ENCODE results near the gene C6orf62. TPM values are rescaled to one million over a fixed set of nuclear protein-coding genes. Genes with fewer than 3 reads are reported as not detected.
"Not testable (repeated sequence)": the region's sequence is repeated elsewhere in the genome, so short reads cannot be mapped to it uniquely, and the experiment has no call there.

C6orf62 gene
- total RNA-seq, 1 experiment from 2014 or later: 128 TPM

DNA sequence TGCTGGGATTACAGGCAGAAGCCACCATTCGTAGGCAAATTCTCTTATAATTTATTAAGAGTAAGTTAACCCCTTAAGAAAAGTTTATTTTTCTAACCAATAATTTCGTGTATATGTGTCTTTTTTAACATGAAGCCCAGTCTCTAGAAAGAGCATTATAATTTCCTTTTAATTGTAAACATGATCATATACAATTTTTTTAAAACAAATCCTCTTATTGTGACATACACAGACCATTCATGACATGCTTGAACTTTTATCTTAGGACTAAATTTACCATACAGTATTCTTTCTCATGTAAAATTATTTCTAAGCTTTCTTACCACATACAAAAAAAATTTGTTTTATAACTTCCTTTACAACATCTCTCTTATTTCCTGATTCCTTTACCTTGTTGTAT, 45.3 kb downstream of the C6orf62 start:
- intact Hi-C loops (cut with micrococcal nuclease; ENCODE audit: unreplicated experiment): no loop called here
- Histone ChIP-seq H2AFZ (no peak overlapping the region), H4K20me1 (ENCODE audit: insufficient read depth) (no peaks in the 10 kb centered on the region), H3K27me3 (ENCODE audit: insufficient read depth, low read depth) (no peaks in the 10 kb centered on the region), H3F3A (ENCODE audit: insufficient read depth, low read depth) (peaks cover 5% of the 10 kb centered on the region; the same call in 1 of the 2 replicates), H3K9me3 (ENCODE audit: insufficient read depth, low read depth) (peaks cover 33% of the 10 kb centered on the region), H3K4me2 (no peak overlapping the region), H3K4me3 (no peak overlapping the region), H3K4me1 (replicated peaks; ENCODE audit: insufficient read depth) (peaks cover under 1% of the 10 kb centered on the region; the same call in 1 of the 2 replicates), H3K36me3 (ENCODE audit: low read depth) (peaks cover 14% of the 10 kb centered on the region; the same call in 1 of the 2 replicates), H3K27ac (no peak overlapping the region), H3K9me2 (ENCODE audit: insufficient read depth) (no peaks in the 10 kb centered on the region), H3K79me2 (ENCODE audit: low read depth) (peaks cover 6% of the 10 kb centered on the region; the same call in 1 of the 2 replicates)
- ChIA-PET CTCF (no interaction called here), POLR2A (ENCODE audit: unreplicated experiment) (no interaction called here)
- no TSS peak for BruUV-seq (replicated peaks)
- TF ChIP-seq EZH2 (IDR thresholded peaks at IDR 0.05; ENCODE audit: low read depth): no peak
- TF ChIP-seq, protein P1, sequence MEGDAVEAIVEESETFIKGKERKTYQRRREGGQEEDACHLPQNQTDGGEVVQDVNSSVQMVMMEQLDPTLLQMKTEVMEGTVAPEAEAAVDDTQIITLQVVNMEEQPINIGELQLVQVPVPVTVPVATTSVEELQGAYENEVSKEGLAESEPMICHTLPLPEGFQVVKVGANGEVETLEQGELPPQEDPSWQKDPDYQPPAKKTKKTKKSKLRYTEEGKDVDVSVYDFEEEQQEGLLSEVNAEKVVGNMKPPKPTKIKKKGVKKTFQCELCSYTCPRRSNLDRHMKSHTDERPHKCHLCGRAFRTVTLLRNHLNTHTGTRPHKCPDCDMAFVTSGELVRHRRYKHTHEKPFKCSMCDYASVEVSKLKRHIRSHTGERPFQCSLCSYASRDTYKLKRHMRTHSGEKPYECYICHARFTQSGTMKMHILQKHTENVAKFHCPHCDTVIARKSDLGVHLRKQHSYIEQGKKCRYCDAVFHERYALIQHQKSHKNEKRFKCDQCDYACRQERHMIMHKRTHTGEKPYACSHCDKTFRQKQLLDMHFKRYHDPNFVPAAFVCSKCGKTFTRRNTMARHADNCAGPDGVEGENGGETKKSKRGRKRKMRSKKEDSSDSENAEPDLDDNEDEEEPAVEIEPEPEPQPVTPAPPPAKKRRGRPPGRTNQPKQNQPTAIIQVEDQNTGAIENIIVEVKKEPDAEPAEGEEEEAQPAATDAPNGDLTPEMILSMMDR (conservative IDR thresholded peaks at IDR 0.05): no peak
- DNase-seq: no peak

DNA sequence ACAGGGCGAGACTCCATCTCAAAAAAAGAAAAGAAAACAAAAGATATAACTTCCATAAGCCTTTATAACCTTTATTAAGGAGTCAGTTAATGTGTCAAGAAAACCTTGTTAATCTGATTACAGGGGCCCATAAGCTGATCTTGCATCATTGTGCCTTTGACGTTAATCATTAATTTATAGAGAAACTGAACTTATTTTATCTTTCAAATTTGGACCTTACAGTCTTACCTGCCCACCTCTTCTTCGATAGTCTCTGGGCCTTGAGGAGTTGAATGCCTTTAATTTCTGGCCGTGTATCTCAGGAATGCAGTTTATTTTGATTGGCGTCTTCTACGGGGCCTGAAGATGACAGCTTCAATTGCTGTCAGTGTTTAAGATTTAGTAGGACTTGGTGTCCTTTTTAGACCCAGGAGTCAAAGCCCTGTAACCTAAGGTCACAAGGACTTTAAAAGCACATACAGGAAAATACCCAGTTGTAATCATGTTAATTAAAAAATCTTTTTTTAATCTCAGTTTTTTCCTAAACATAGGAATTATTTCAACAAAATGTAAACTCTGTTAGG, 46.3 kb downstream of the C6orf62 start:
- Histone ChIP-seq H3K79me2 (ENCODE audit: low read depth) (peaks cover 16% of the 10 kb centered on the region), H3K27ac (no peak overlapping the region)
- CTCF ChIA-PET: no interaction called here

DNA sequence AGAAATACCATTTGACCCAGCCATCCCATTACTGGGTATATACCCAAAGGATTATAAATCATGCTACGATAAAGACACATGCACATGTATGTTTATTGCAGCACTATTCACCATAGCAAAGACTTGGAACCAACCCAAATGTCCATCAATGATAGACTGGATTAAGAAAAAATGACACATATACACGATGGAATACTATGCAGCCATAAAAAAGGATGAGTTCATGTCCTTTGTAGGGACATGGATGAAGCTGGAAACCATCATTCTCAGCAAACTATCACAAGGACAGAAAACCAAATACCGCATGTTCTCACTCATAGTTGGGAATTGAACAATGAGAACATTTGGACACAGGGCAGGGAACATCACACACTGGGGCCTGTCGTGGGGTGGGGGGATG, 47.9 kb downstream of the C6orf62 start:
- H3K27me3 ChIP-seq (ENCODE audit: insufficient read depth, low read depth); intact Hi-C loops (cut with micrococcal nuclease; ENCODE audit: unreplicated experiment); H3K4me2 ChIP-seq; H3K9me2 ChIP-seq (ENCODE audit: insufficient read depth); H2AFZ ChIP-seq; H3K27ac ChIP-seq; POLR2A ChIA-PET (ENCODE audit: unreplicated experiment); CTCF ChIA-PET; BruUV-seq (replicated peaks); H3K4me3 ChIP-seq; DNase-seq; H4K20me1 ChIP-seq (ENCODE audit: insufficient read depth): not testable (repeated sequence)
- peaks cover 22% of the 10 kb centered on the region for H3F3A ChIP-seq (ENCODE audit: insufficient read depth, low read depth)
- peaks cover 33% of the 10 kb centered on the region for H3K9me3 ChIP-seq (ENCODE audit: insufficient read depth, low read depth)
- peaks cover 14% of the 10 kb centered on the region; the same call in 1 of the 2 replicates for H3K36me3 ChIP-seq (ENCODE audit: low read depth)
- peaks cover 23% of the 10 kb centered on the region for H3K79me2 ChIP-seq (ENCODE audit: low read depth)
- H3K4me1 ChIP-seq (replicated peaks; ENCODE audit: insufficient read depth): peaks cover 10% of the 10 kb centered on the region

More for the DNA sequence above, 46.3 kb downstream of the C6orf62 start:
- Histone ChIP-seq H3K27me3 (ENCODE audit: insufficient read depth, low read depth) (no peaks in the 10 kb centered on the region), H3F3A (ENCODE audit: insufficient read depth, low read depth) (peaks cover 10% of the 10 kb centered on the region), H4K20me1 (ENCODE audit: insufficient read depth) (no peaks in the 10 kb centered on the region), H3K36me3 (ENCODE audit: low read depth) (peaks cover 14% of the 10 kb centered on the region; the same call in 1 of the 2 replicates), H3K9me2 (ENCODE audit: insufficient read depth) (no peaks in the 10 kb centered on the region), H3K4me1 (replicated peaks; ENCODE audit: insufficient read depth) (peaks cover 10% of the 10 kb centered on the region), H3K4me2 (no peak overlapping the region), H3K4me3 (no peak overlapping the region), H3K9me3 (ENCODE audit: insufficient read depth, low read depth) (peaks cover 33% of the 10 kb centered on the region), H2AFZ (no peak overlapping the region)
- intact Hi-C loops (cut with micrococcal nuclease; ENCODE audit: unreplicated experiment): no loop called here
- POLR2A ChIA-PET (ENCODE audit: unreplicated experiment): no interaction called here
- no TSS peak for BruUV-seq (replicated peaks)
- DNase-seq: no peak
- TF ChIP-seq EZH2 (IDR thresholded peaks at IDR 0.05; ENCODE audit: low read depth): no peak
- TF ChIP-seq, protein P1 (conservative IDR thresholded peaks at IDR 0.05): no peak

DNA sequence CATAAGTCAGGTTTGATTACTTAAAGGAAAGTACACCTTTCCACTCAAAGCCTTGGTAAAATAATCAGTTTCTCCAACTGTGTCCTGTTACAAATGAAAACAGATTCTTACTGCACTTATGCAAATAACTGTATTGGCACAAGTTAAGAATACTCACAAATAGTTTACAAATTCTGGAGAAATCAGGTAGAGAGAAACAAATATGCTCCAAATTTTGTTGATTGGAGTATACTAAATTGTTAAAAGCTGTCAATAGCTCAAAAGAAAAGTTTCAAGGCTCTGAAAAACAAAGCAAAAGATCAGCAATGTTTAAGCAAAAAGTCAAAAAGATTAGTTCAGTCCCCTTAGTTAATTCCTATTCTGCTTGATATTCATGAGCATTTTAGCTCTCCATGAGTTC, 48.5 kb downstream of the C6orf62 start:
- POLR2A ChIA-PET (ENCODE audit: unreplicated experiment); BruUV-seq (replicated peaks); intact Hi-C loops (cut with micrococcal nuclease; ENCODE audit: unreplicated experiment); H3K4me2 ChIP-seq; CTCF ChIA-PET; H3K9me2 ChIP-seq (ENCODE audit: insufficient read depth); H3K4me3 ChIP-seq; H3K27me3 ChIP-seq (ENCODE audit: insufficient read depth, low read depth); H3K27ac ChIP-seq; H2AFZ ChIP-seq; DNase-seq; H4K20me1 ChIP-seq (ENCODE audit: insufficient read depth): not testable (repeated sequence)
- H3K4me1 ChIP-seq (replicated peaks; ENCODE audit: insufficient read depth): peaks cover 11% of the 10 kb centered on the region
- H3K36me3 ChIP-seq (ENCODE audit: low read depth): peaks cover 14% of the 10 kb centered on the region; the same call in 1 of the 2 replicates
- H3K79me2 ChIP-seq (ENCODE audit: low read depth): peaks cover 29% of the 10 kb centered on the region
- peaks cover 33% of the 10 kb centered on the region for H3K9me3 ChIP-seq (ENCODE audit: insufficient read depth, low read depth)
- peaks cover 24% of the 10 kb centered on the region for H3F3A ChIP-seq (ENCODE audit: insufficient read depth, low read depth)

Data from PC-9 (cell line).